ENCODE measurements around the gene OR51B2.

DNA sequence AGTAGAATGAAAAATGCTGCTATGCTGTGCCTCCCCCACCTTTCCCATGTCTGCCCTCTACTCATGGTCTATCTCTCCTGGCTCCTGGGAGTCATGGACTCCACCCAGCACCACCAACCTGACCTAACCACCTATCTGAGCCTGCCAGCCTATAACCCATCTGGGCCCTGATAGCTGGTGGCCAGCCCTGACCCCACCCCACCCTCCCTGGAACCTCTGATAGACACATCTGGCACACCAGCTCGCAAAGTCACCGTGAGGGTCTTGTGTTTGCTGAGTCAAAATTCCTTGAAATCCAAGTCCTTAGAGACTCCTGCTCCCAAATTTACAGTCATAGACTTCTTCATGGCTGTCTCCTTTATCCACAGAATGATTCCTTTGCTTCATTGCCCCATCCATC is 39.5 kb downstream of the OR51B2 start:
- TF ChIP-seq, protein P1, sequence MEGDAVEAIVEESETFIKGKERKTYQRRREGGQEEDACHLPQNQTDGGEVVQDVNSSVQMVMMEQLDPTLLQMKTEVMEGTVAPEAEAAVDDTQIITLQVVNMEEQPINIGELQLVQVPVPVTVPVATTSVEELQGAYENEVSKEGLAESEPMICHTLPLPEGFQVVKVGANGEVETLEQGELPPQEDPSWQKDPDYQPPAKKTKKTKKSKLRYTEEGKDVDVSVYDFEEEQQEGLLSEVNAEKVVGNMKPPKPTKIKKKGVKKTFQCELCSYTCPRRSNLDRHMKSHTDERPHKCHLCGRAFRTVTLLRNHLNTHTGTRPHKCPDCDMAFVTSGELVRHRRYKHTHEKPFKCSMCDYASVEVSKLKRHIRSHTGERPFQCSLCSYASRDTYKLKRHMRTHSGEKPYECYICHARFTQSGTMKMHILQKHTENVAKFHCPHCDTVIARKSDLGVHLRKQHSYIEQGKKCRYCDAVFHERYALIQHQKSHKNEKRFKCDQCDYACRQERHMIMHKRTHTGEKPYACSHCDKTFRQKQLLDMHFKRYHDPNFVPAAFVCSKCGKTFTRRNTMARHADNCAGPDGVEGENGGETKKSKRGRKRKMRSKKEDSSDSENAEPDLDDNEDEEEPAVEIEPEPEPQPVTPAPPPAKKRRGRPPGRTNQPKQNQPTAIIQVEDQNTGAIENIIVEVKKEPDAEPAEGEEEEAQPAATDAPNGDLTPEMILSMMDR (IDR thresholded peaks at IDR 0.05; ENCODE audit: low read depth, low read length, poor library complexity, severe bottlenecking) = no peak
- no peak for TF ChIP-seq EZH2phosphoT487 (IDR thresholded peaks at IDR 0.05; ENCODE audit: borderline replicate concordance, low read length)

All from DOHH2 (cell line).